GM23338 (cell line): ENCODE results near the gene BPIFA2. TPM values are rescaled to one million over a fixed set of nuclear protein-coding genes. Genes with fewer than 3 reads are reported as not detected.

Source experiments
- CREB1 ChIP-seq: fragments of 250-450 bp; sonication (Bioruptor Pico); IDR thresholded peaks from 2 replicates; pipeline ENCODE4 v1.5.0; 2020; ENCODE audit warnings: low read depth, mild to moderate bottlenecking, moderate library complexity
- POLR2AphosphoS5 ChIP-seq: IDR thresholded peaks from 2 replicates; pipeline ENCODE4 v1.6.1; 2016; ENCODE audit warnings: antibody characterized with exemption, low read depth
- ZNF114 ChIP-seq: fragments of 250-450 bp; sonication (Bioruptor Pico); IDR thresholded peaks from 2 replicates; pipeline ENCODE4 v1.5.0; 2020; ENCODE audit warnings: mild to moderate bottlenecking, moderate library complexity
- polyA plus RNA-seq: library from polyadenylated mRNA; unstranded; fragments of >200 nt; fragmentation: Nextera tagmentation; extraction: Ambion mirVana; gene quantifications from 2 replicates; pipeline ENCODE4 v1.2.1, GENCODE V29; 2016
- total RNA-seq: library from RNA; depleted of rRNA; stranded (reverse); fragments of >200 nt; shearing (Covaris generic); gene quantifications from 2 replicates; pipeline ENCODE4 v1.2.3, GENCODE V29; 2014
- TF ChIP-seq, protein P1 (sequence below): IDR thresholded peaks from one replicate; pipeline ENCODE4 v1.6.1; 2018; ENCODE audit warnings: antibody characterized with exemption; ENCODE audit not compliant: unreplicated experiment
- TF ChIP-seq, protein P2 (sequence below): fragments of 250-450 bp; sonication (Bioruptor Pico); IDR thresholded peaks from 2 replicates; pipeline ENCODE4 v1.5.0; 2020; ENCODE audit warnings: mild to moderate bottlenecking, moderate library complexity
- TF ChIP-seq, protein P3 (sequence below): IDR thresholded peaks from 2 replicates; pipeline ENCODE4 v1.6.1; 2016; ENCODE audit warnings: antibody characterized with exemption

Gene BPIFA2
- total and polyA plus RNA-seq, 2 experiments from 2014 or later: not detected

DNA sequence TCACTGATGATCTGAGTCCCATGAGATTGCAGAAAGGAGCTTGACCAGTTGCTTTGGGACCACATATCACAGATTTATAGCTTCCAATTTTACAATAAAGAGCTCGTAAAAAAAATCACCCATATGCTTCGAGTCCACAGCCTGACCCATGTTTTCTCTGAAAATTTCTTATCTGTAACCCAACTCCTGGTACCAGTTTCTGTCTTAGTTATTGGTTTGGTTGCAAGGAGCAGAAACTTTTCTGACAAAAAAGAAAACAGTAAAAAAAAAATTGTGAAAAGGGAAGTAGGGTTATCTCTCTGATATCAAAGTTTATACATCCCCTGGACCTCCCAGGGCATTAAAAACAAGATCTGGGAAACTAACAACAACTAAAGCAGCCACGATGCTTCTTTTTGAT is 30.8 kb upstream of the BPIFA2 start (continued):
- TF ChIP-seq, protein P1, sequence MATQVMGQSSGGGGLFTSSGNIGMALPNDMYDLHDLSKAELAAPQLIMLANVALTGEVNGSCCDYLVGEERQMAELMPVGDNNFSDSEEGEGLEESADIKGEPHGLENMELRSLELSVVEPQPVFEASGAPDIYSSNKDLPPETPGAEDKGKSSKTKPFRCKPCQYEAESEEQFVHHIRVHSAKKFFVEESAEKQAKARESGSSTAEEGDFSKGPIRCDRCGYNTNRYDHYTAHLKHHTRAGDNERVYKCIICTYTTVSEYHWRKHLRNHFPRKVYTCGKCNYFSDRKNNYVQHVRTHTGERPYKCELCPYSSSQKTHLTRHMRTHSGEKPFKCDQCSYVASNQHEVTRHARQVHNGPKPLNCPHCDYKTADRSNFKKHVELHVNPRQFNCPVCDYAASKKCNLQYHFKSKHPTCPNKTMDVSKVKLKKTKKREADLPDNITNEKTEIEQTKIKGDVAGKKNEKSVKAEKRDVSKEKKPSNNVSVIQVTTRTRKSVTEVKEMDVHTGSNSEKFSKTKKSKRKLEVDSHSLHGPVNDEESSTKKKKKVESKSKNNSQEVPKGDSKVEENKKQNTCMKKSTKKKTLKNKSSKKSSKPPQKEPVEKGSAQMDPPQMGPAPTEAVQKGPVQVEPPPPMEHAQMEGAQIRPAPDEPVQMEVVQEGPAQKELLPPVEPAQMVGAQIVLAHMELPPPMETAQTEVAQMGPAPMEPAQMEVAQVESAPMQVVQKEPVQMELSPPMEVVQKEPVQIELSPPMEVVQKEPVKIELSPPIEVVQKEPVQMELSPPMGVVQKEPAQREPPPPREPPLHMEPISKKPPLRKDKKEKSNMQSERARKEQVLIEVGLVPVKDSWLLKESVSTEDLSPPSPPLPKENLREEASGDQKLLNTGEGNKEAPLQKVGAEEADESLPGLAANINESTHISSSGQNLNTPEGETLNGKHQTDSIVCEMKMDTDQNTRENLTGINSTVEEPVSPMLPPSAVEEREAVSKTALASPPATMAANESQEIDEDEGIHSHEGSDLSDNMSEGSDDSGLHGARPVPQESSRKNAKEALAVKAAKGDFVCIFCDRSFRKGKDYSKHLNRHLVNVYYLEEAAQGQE: no peak
- no peak for TF ChIP-seq POLR2AphosphoS5
- TF ChIP-seq, protein P2, sequence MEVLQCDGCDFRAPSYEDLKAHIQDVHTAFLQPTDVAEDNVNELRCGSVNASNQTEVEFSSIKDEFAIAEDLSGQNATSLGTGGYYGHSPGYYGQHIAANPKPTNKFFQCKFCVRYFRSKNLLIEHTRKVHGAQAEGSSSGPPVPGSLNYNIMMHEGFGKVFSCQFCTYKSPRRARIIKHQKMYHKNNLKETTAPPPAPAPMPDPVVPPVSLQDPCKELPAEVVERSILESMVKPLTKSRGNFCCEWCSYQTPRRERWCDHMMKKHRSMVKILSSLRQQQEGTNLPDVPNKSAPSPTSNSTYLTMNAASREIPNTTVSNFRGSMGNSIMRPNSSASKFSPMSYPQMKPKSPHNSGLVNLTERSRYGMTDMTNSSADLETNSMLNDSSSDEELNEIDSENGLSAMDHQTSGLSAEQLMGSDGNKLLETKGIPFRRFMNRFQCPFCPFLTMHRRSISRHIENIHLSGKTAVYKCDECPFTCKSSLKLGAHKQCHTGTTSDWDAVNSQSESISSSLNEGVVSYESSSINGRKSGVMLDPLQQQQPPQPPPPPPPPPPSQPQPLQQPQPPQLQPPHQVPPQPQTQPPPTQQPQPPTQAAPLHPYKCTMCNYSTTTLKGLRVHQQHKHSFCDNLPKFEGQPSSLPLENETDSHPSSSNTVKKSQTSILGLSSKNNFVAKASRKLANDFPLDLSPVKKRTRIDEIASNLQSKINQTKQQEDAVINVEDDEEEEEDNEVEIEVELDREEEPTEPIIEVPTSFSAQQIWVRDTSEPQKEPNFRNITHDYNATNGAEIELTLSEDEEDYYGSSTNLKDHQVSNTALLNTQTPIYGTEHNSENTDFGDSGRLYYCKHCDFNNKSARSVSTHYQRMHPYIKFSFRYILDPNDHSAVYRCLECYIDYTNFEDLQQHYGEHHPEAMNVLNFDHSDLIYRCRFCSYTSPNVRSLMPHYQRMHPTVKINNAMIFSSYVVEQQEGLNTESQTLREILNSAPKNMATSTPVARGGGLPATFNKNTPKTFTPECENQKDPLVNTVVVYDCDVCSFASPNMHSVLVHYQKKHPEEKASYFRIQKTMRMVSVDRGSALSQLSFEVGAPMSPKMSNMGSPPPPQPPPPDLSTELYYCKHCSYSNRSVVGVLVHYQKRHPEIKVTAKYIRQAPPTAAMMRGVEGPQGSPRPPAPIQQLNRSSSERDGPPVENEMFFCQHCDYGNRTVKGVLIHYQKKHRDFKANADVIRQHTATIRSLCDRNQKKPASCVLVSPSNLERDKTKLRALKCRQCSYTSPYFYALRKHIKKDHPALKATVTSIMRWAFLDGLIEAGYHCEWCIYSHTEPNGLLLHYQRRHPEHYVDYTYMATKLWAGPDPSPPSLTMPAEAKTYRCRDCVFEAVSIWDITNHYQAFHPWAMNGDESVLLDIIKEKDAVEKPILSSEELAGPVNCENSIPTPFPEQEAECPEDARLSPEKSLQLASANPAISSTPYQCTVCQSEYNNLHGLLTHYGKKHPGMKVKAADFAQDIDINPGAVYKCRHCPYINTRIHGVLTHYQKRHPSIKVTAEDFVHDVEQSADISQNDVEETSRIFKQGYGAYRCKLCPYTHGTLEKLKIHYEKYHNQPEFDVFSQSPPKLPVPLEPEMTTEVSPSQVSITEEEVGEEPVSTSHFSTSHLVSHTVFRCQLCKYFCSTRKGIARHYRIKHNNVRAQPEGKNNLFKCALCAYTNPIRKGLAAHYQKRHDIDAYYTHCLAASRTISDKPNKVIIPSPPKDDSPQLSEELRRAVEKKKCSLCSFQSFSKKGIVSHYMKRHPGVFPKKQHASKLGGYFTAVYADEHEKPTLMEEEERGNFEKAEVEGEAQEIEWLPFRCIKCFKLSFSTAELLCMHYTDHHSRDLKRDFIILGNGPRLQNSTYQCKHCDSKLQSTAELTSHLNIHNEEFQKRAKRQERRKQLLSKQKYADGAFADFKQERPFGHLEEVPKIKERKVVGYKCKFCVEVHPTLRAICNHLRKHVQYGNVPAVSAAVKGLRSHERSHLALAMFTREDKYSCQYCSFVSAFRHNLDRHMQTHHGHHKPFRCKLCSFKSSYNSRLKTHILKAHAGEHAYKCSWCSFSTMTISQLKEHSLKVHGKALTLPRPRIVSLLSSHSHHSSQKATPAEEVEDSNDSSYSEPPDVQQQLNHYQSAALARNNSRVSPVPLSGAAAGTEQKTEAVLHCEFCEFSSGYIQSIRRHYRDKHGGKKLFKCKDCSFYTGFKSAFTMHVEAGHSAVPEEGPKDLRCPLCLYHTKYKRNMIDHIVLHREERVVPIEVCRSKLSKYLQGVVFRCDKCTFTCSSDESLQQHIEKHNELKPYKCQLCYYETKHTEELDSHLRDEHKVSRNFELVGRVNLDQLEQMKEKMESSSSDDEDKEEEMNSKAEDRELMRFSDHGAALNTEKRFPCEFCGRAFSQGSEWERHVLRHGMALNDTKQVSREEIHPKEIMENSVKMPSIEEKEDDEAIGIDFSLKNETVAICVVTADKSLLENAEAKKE (CRISPR knock-in tag): no peak
- TF ChIP-seq ZNF114 (CRISPR knock-in tag): no peak
- TF ChIP-seq, protein P3, sequence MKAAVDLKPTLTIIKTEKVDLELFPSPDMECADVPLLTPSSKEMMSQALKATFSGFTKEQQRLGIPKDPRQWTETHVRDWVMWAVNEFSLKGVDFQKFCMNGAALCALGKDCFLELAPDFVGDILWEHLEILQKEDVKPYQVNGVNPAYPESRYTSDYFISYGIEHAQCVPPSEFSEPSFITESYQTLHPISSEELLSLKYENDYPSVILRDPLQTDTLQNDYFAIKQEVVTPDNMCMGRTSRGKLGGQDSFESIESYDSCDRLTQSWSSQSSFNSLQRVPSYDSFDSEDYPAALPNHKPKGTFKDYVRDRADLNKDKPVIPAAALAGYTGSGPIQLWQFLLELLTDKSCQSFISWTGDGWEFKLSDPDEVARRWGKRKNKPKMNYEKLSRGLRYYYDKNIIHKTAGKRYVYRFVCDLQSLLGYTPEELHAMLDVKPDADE: no peak
- TF ChIP-seq CREB1 (CRISPR knock-in tag): no peak
